Trophoblast cell (in vitro differentiated cells and primary cell): ENCODE measurements around the gene ABAT.

Source experiments
- DNase-seq, 2 donors: peaks; one replicate each; pipeline ENCODE4 v3.0.0-alpha.2; 2016
- H2AFZ ChIP-seq: 2 replicates; pipeline ENCODE4 v1.6.1; 2013; ENCODE audit warnings: low read length, moderate library complexity, mild to moderate bottlenecking; ENCODE audit not compliant: insufficient read depth, poor library complexity
- H2AK5ac ChIP-seq: 2 replicates; pipeline ENCODE4 v1.6.1; 2013; ENCODE audit warnings: mild to moderate bottlenecking, low read length
- H2BK120ac ChIP-seq: 2 replicates; pipeline ENCODE4 v1.6.1; 2013; ENCODE audit warnings: low read length, mild to moderate bottlenecking, moderate library complexity; ENCODE audit not compliant: insufficient read depth, poor library complexity
- H2BK12ac ChIP-seq: 2 replicates; pipeline ENCODE4 v1.6.1; 2013; ENCODE audit warnings: mild to moderate bottlenecking, low read length, moderate library complexity
- H2BK5ac ChIP-seq: 2 replicates; pipeline ENCODE4 v1.6.1; 2013; ENCODE audit warnings: low read length, low read depth, moderate library complexity, mild to moderate bottlenecking; ENCODE audit not compliant: poor library complexity
- H3K14ac ChIP-seq: 2 replicates; pipeline ENCODE4 v1.6.1; 2013; ENCODE audit warnings: mild to moderate bottlenecking, low read length
- H3K18ac ChIP-seq: 2 replicates; pipeline ENCODE4 v1.6.1; 2013; ENCODE audit warnings: mild to moderate bottlenecking, low read length
- H3K23ac ChIP-seq: 2 replicates; pipeline ENCODE4 v1.6.1; 2013; ENCODE audit warnings: low read length
- H3K27ac ChIP-seq: 2 replicates; pipeline ENCODE4 v1.5.1; 2013; ENCODE audit warnings: low read depth, mild to moderate bottlenecking, inconsistent platforms, low read length, moderate library complexity
- H3K27me3 ChIP-seq: 2 replicates; pipeline ENCODE4 v1.6.1; 2013; ENCODE audit warnings: inconsistent platforms, mild to moderate bottlenecking, low read length, moderate library complexity; ENCODE audit not compliant: insufficient read depth
- H3K36me3 ChIP-seq, 2 experiments: 1 replicate in 1 of 2; 2 replicates in 1 of 2; pipeline ENCODE4 v1.6.1; 2013; ENCODE audit warnings: low read length in 2 of 2, mild to moderate bottlenecking in 2 of 2, moderate library complexity in 1 of 2; ENCODE audit not compliant: insufficient read depth in 2 of 2, control insufficient read depth in 1 of 2
- H3K4ac ChIP-seq: 2 replicates; pipeline ENCODE4 v1.6.1; 2013; ENCODE audit warnings: low read depth, mild to moderate bottlenecking, low read length, moderate library complexity
- H3K4me1 ChIP-seq, 2 experiments: 1 replicate in 1 of 2; 2 replicates in 1 of 2; pipeline ENCODE4 v1.6.1; 2013; ENCODE audit warnings: low read length in 2 of 2, mild to moderate bottlenecking in 2 of 2, moderate library complexity in 1 of 2; ENCODE audit not compliant: insufficient read depth in 2 of 2, control insufficient read depth in 1 of 2
- H3K4me2 ChIP-seq: 2 replicates; pipeline ENCODE4 v1.6.1; 2013; ENCODE audit warnings: inconsistent platforms, mild to moderate bottlenecking, low read length, moderate library complexity
- H3K4me3 ChIP-seq: 2 replicates; pipeline ENCODE4 v1.5.1; 2013; ENCODE audit warnings: mild to moderate bottlenecking, low read depth, low read length, inconsistent platforms
- H3K79me1 ChIP-seq: one replicate; pipeline ENCODE4 v1.6.1; 2013; ENCODE audit warnings: low read length
- H3K79me2 ChIP-seq: 2 replicates; pipeline ENCODE4 v1.6.1; 2013; ENCODE audit warnings: low read length, mild to moderate bottlenecking; ENCODE audit not compliant: control insufficient read depth, insufficient read depth, poor library complexity
- H3K9ac ChIP-seq: 2 replicates; pipeline ENCODE4 v1.6.1; 2013; ENCODE audit warnings: mild to moderate bottlenecking, low read length
- H3K9me3 ChIP-seq: 2 replicates; pipeline ENCODE4 v1.6.1; 2013; ENCODE audit warnings: low read depth, mild to moderate bottlenecking, control low read depth, inconsistent platforms, low read length; ENCODE audit not compliant: insufficient read depth
- H4K12ac ChIP-seq: 2 replicates; pipeline ENCODE4 v1.6.1; 2013; ENCODE audit warnings: low read depth, mild to moderate bottlenecking, low read length, moderate library complexity
- H4K8ac ChIP-seq: 2 replicates; pipeline ENCODE4 v1.6.1; 2013; ENCODE audit warnings: low read depth, mild to moderate bottlenecking, low read length, moderate library complexity
- H4K91ac ChIP-seq: one replicate; pipeline ENCODE4 v1.6.1; 2013; ENCODE audit warnings: low read depth, mild to moderate bottlenecking, low read length, moderate library complexity
- WGBS: extraction: QIAGEN DNeasy Blood & Tissue Kit; methylation state at CpG from one replicate; pipeline ENCODE4 v1.1.7; 2013; ENCODE audit warnings: missing lambda C conversion rate; ENCODE audit not compliant: insufficient read length, insufficient coverage; ENCODE audit errors: extremely low coverage; 5-methylcytosine and 5-hydroxymethylcytosine counted together

The ABAT gene

GRCh38 chr16:8716052-8716451 is 41.6 kb downstream of the ABAT start:
- H3K9me3 ChIP-seq, result no peaks in the 10 kb centered on the region
- H3K79me2 ChIP-seq, result no peaks in the 10 kb centered on the region
- no peak overlapping the region for H4K8ac ChIP-seq
- H2AFZ ChIP-seq, result no peak overlapping the region
- H3K4me2 ChIP-seq, result no peak overlapping the region
- no peak overlapping the region for H2AK5ac ChIP-seq
- no peak overlapping the region for H3K9ac ChIP-seq
- no peak overlapping the region for H2BK12ac ChIP-seq
- no peak overlapping the region for H3K27ac ChIP-seq
- H3K23ac ChIP-seq, result no peak overlapping the region
- H3K27me3 ChIP-seq, result no peaks in the 10 kb centered on the region
- H3K18ac ChIP-seq, result no peak overlapping the region
- no peaks in the 10 kb centered on the region for H3K79me1 ChIP-seq
- H3K36me3 ChIP-seq, result no peaks in the 10 kb centered on the region
- no peak overlapping the region for H2BK5ac ChIP-seq
- no peak overlapping the region for H4K12ac ChIP-seq
- no peak overlapping the region for H3K14ac ChIP-seq
- no peak overlapping the region for H3K4me3 ChIP-seq
- no peaks in the 10 kb centered on the region for H3K4me1 ChIP-seq
- WGBS, result no CpG with 5 or more reads among the region's 6 CpGs
- no peak overlapping the region for H4K91ac ChIP-seq
- no peak overlapping the region for H2BK120ac ChIP-seq
- H3K4ac ChIP-seq, result no peak overlapping the region
- no peak for DNase-seq

- Histone ChIP-seq H4K12ac (no peak overlapping the region), H3K4ac (no peak overlapping the region), H3K27me3 (no peaks in the 10 kb centered on the region), H2AFZ (no peak overlapping the region), H2BK12ac (no peak overlapping the region), H3K4me1 (no peaks in the 10 kb centered on the region), H3K27ac (no peak overlapping the region), H3K23ac (no peak overlapping the region), H3K18ac (no peak overlapping the region), H2AK5ac (no peak overlapping the region), H3K79me1 (no peaks in the 10 kb centered on the region), H2BK5ac (no peak overlapping the region), H3K36me3 (no peaks in the 10 kb centered on the region), H3K14ac (no peak overlapping the region), H3K4me2 (no peak overlapping the region), H3K79me2 (no peaks in the 10 kb centered on the region), H3K9ac (no peak overlapping the region), H2BK120ac (no peak overlapping the region), H4K91ac (no peak overlapping the region), H3K4me3 (peak overlapping the region; percentile 37), H3K9me3 (no peaks in the 10 kb centered on the region), H4K8ac (no peak overlapping the region)
- no CpG with 5 or more reads among the region's 10 CpGs for WGBS
- peak; percentile 67 to 71 for DNase-seq
Observed at GRCh38 chr16:8716592-8716991, 42.2 kb downstream of the ABAT start.

GRCh38 chr16:8717469-8717868 is 43.1 kb downstream of the ABAT start:
- H3K36me3 ChIP-seq, result no peaks in the 10 kb centered on the region

GRCh38 chr16:8717892-8718415 is 43.5 kb downstream of the ABAT start:
- Histone ChIP-seq H3K9me3 (no peaks in the 10 kb centered on the region), H3K23ac (no peak overlapping the region), H2BK5ac (no peak overlapping the region), H3K79me2 (no peaks in the 10 kb centered on the region), H3K4me3 (no peak overlapping the region), H4K8ac (no peak overlapping the region), H3K4ac (no peak overlapping the region), H3K79me1 (no peaks in the 10 kb centered on the region), H2BK120ac (no peak overlapping the region), H4K12ac (no peak overlapping the region), H3K27ac (no peak overlapping the region), H3K14ac (no peak overlapping the region), H2AFZ (no peak overlapping the region), H3K18ac (no peak overlapping the region), H3K4me1 (no peaks in the 10 kb centered on the region), H4K91ac (no peak overlapping the region), H3K27me3 (no peaks in the 10 kb centered on the region), H3K4me2 (no peak overlapping the region), H2BK12ac (no peak overlapping the region), H3K36me3 (no peaks in the 10 kb centered on the region), H2AK5ac (no peak overlapping the region), H3K9ac (no peak overlapping the region)
- no CpG with 5 or more reads among the region's 5 CpGs for WGBS
- DNase-seq, result no peak

More at GRCh38 chr16:8717469-8717868, 43.1 kb downstream of the ABAT start:
- Histone ChIP-seq H3K4ac (no peak overlapping the region), H2AFZ (no peak overlapping the region), H2AK5ac (no peak overlapping the region), H3K27me3 (no peaks in the 10 kb centered on the region), H3K9ac (no peak overlapping the region), H3K4me3 (no peak overlapping the region), H3K79me2 (no peaks in the 10 kb centered on the region), H3K14ac (no peak overlapping the region), H2BK5ac (no peak overlapping the region), H3K18ac (no peak overlapping the region), H4K8ac (no peak overlapping the region), H3K4me1 (no peaks in the 10 kb centered on the region), H3K23ac (no peak overlapping the region), H4K12ac (no peak overlapping the region), H3K79me1 (no peaks in the 10 kb centered on the region), H4K91ac (no peak overlapping the region), H3K4me2 (no peak overlapping the region), H3K9me3 (no peaks in the 10 kb centered on the region), H3K27ac (no peak overlapping the region), H2BK12ac (no peak overlapping the region), H2BK120ac (no peak overlapping the region)
- whole genome bisulfite sequencing, result no CpG with 5 or more reads among the region's 2 CpGs
- no peak for DNase-seq
